Right ventricle myocardium inferior (tissue), 1 donor: ENCODE measurements around the gene CEP76. TPM values are rescaled to one million over a fixed set of nuclear protein-coding genes. Genes with fewer than 3 reads are reported as not detected.

ENCODE experiments used
- ATAC-seq: fragments of 200-7000 bp; cut with Tn5 transposase; one replicate; pipeline ENCODE4 v1.9.1; 2020; ENCODE audit warnings: mild to moderate bottlenecking, moderate library complexity
- DNase-seq: peaks from one replicate; pipeline ENCODE4 v3.0.0; 2021; ENCODE audit errors: missing footprints
- intact Hi-C: fragments of 100-400 bp; cut with DNase I; formaldehyde crosslinking; loops from one replicate; pipeline ENCODE4 v1.11.0; 2022
- long read RNA-seq: library from polyadenylated mRNA; unstranded; transcript quantifications from one replicate; pipeline ENCODE4 v2.0.0, GENCODE V29; 2021
- total RNA-seq: library from RNA; stranded (reverse); fragmentation: NEBNext Ultra II Directional; extraction: Animal tissue kit (Norgen Biotek cat#: 25700); gene quantifications from one replicate; pipeline ENCODE4 v1.2.1, GENCODE V29; 2021
- donor health status: DM: no; HTN: yes; CAD: no; lungs with severe emphysema.

Gene CEP76
- 3.4 TPM for total RNA-seq
- long read RNA-seq, partial matches to known transcripts: 0 of 7 reads
- long read RNA-seq, other reads (novel, unspliced or antisense): 3 of 7 reads

GRCh38 chr18:12702221-12703095 lies at the start of gene CEP76, which contains the start of gene PSMG2:
Gene CEP76 (minus strand): TSS chr18:12702723. CDS start chr18:12702548, 175 bp downstream.
Gene PSMG2 (plus strand): TSS chr18:12703042. CDS start chr18:12703108, 66 bp downstream.
- DNase-seq: peak; percentile 97
- intact Hi-C loops: no loop called here
- peak; percentile 96 for ATAC-seq

- no peak for ATAC-seq
- intact Hi-C loops: no loop called here
Observed at GRCh38 chr18:12751891-12752290, 49.4 kb upstream of the CEP76 start.

GRCh38 chr18:12751503-12751884 lies 49.0 kb upstream of the CEP76 start:
- no peak for DNase-seq
- intact Hi-C loops: no loop called here
- no peak for ATAC-seq

More at GRCh38 chr18:12751891-12752290, 49.4 kb upstream of the CEP76 start:
- no peak for DNase-seq

GRCh38 chr18:12750715-12751502 lies 48.4 kb upstream of the CEP76 start:
- DNase-seq: no peak
- no peak for ATAC-seq
- intact Hi-C loops: no loop called here

GRCh38 chr18:12750076-12750714 lies 47.7 kb upstream of the CEP76 start:
- DNase-seq (no peak), ATAC-seq (no peak)
- intact Hi-C loops: no loop called here

- intact Hi-C loops: no loop called here
- no peak for ATAC-seq
Observed at GRCh38 chr18:12749121-12749520, 46.6 kb upstream of the CEP76 start.

GRCh38 chr18:12748671-12749070 lies 46.1 kb upstream of the CEP76 start:
- ATAC-seq (no peak), DNase-seq (no peak)
- intact Hi-C loops: no loop called here

More at GRCh38 chr18:12749121-12749520, 46.6 kb upstream of the CEP76 start:
- DNase-seq: no peak

GRCh38 chr18:12747530-12748315 lies 45.2 kb upstream of the CEP76 start:
- intact Hi-C loops: no loop called here
- DNase-seq: no peak
- no peak for ATAC-seq

- intact Hi-C loops: loop anchor here (2.0 kb wide), 1 partner anchor 148 kb away; no protein-coding TSS in a partner anchor
- ATAC-seq (no peak), DNase-seq (no peak)
Observed at GRCh38 chr18:12745095-12745795, 42.7 kb upstream of the CEP76 start.

GRCh38 chr18:12744103-12744502 lies 41.6 kb upstream of the CEP76 start:
- no peak for ATAC-seq
- DNase-seq: no peak
- intact Hi-C loops: loop anchor here (1.0 to 2.0 kb wide), 2 partner anchors 149 to 191 kb away; no protein-coding TSS in a partner anchor

- no peak for ATAC-seq
- no peak for DNase-seq
- intact Hi-C loops: no loop called here
Observed at GRCh38 chr18:12742453-12742852, 39.9 kb upstream of the CEP76 start.

GRCh38 chr18:12741351-12741750 lies 38.8 kb upstream of the CEP76 start:
- intact Hi-C loops: no loop called here
- DNase-seq (no peak), ATAC-seq (no peak)

GRCh38 chr18:12737243-12737902 lies 34.9 kb upstream of the CEP76 start:
- ATAC-seq (no peak), DNase-seq (no peak)
- intact Hi-C loops: no loop called here

- intact Hi-C loops: loop anchor here (2.0 kb wide), 1 partner anchor 208 kb away; no protein-coding TSS in a partner anchor
- no peak for DNase-seq
Observed at GRCh38 chr18:12726774-12727550, 24.4 kb upstream of the CEP76 start.

GRCh38 chr18:12726331-12726730 lies 23.8 kb upstream of the CEP76 start:
- no peak for ATAC-seq
- intact Hi-C loops: loop anchor here (2.0 kb wide), 1 partner anchor 208 kb away; no protein-coding TSS in a partner anchor
- DNase-seq: no peak

More at GRCh38 chr18:12726774-12727550, 24.4 kb upstream of the CEP76 start:
- ATAC-seq: no peak

- intact Hi-C loops: no loop called here
- ATAC-seq: no peak
- no peak for DNase-seq
Observed at GRCh38 chr18:12722731-12723130, 20.2 kb upstream of the CEP76 start.
